GM19324 (cell line): ENCODE data around the gene FAM89A.

ENCODE experiments used
- ATAC-seq: cut with Tn5 transposase; IDR thresholded peaks from one replicate; pipeline ENCODE4 v1.9.1; 2021; ENCODE audit warnings: mild to moderate bottlenecking, moderate library complexity; ENCODE audit not compliant: unreplicated experiment, low FRiP score

Gene FAM89A

DNA sequence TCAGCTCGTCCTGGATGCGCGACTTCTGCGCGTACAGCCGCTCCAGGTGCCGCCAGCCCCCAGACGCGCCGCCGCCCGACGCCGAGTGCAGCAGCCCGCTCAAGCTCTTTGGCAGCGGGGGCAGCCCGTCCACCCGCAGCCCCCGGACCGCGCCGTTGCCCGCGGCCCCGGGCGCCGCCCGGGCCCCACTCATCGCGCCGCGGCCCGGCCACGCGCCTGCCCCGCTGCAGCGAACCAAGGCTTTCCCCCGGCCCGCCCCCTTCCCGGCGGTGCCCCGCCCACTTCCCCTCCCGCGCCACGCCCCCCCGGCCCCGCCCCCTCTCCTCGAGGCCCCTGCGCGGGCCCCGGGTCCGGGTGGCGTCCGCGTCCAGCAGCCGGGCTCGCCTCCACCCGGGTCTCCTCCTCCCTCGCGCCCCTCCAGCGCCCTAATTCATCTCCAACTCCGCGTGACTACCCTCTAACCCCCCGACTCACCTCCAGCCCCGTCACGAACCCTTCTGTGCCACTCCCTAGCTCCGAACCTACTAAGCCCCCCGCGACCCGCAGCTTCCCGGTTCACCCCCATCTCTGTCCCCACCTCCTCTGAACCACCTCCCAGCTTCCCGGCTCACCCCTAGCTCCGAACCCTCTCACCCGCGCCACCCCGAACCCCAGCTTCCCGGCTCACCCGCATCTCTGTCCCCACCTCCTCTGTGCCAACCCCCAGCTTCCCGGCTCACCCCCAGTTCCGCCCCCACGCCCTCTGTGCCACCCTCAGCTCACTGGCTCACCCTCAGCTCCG is at the start of gene FAM89A:
Gene FAM89A (minus strand): TSS at position 236 of the 781 bp plus-strand sequence. CDS start 43 bp downstream, at position 193.
- ATAC-seq, result no peak

GRCh38 chr1:231084353-231084752 is 44.3 kb upstream of the FAM89A start:
- ATAC-seq, result no peak

GRCh38 chr1:231079163-231079562 is 39.1 kb upstream of the FAM89A start:
- no peak for ATAC-seq

- ATAC-seq, result no peak
Measured at GRCh38 chr1:231078250-231078649, 38.2 kb upstream of the FAM89A start.

DNA sequence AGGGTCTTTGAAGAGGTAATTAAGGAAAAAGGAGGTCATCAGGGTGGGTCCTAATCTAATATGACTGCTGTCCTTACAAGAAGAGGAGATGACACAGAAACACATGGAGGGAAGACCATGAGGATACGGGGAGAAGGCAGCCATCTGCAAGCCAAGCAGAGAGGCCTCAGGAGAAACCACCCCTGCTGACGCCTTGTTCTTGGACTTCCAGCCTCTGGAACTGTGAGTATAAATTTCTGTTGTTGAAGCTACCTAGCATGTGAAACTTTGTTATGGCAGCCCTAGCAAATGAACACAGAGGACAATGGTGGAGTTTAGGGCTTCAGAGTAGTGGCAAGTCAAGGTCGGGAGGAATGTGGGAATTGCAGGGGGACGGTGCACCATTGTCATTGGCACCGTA is 36.7 kb upstream of the FAM89A start:
- no peak for ATAC-seq

DNA sequence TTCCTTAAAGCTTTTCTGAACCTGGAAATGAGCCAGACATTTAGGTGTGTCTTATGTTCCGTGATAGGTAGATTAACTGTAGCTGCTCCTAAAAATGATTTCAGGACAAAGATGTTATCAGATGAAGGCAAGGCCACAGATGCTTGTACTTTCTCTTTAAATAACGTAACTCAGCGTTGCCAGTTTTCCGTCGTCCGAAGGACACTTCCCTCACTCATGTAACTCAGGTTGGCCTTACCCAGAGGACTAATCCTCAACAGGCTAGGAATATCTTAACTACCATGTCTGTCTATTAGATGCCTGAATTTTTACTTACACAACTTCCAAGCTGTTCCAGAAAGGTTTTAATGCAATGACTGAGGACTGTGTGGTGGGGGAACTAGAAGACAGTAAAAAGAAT is 35.4 kb upstream of the FAM89A start:
- ATAC-seq, result no peak

GRCh38 chr1:231075020-231075419 is 35.0 kb upstream of the FAM89A start:
- no peak for ATAC-seq

GRCh38 chr1:231074046-231074445 is 34.0 kb upstream of the FAM89A start:
- no peak for ATAC-seq

DNA sequence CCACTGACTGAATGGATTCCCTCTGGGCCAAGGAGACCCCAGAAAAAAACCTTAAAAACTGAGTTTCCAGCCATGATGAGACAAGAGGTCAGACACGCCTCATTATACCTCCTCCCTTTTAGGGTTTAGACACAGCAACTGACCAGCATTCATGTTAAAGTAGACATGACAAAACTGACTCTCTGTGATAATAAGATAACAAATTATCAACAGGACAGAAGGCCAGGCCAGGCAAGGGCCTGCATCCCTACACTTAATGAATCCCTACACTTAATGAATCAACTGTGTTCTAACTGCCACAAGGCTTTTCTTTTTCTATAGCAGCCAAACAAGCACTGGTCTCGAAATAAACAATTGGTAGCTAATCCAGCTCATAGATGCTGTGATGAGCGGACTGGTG is 33.3 kb upstream of the FAM89A start:
- ATAC-seq, result no peak

GRCh38 chr1:231072502-231073094 is 32.5 kb upstream of the FAM89A start:
- ATAC-seq, result no peak

DNA sequence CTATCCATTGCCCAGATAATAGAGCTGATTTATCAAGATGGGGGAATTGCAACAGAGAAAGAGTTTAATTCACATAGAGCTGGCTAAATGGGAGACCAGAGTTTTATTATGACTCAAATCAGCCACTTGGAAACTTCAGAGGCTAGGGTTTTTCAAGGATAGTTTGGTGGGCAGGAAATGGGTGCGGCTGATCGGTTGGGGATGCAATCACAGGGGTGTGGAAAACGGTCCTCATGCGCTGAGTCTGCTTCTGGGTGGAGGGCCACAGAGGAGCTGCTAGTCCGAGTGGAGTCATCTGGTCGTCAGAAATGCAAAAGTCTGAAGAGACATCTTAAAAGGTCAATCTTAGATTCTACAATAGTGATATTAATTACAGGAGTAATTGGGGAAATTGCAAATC is 32.0 kb upstream of the FAM89A start:
- ATAC-seq, result no peak

DNA sequence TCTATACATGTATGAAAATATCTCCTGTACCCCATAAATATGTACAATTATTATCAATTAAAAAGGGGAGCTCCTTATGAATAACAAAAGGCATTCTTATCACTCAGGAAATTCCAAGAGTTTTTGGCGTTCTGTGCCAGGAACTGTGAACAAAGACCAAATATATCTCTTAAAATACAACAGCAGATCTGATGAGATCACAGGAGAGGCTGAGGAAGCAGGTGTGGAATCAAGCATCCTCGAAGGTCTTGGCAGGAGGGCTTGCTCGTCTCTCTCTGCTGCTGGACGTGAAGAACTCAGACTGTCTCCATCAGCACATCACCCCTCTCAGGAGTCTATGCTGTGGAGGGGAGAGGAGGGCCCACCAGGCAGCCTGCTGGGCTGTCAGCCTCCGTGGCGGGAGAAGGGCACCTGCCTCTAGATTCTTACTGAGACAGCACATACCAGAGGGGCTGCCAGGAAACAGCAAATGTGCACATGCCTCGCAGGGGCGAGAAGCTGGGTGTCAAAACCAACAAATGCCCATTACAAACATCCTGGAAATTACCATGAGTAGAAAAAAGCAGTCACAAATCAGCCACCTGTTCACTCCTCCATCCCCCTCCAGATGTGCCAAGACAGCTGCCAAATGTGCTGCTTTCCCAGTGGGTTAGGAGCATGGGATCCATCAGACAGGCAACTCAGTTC is 30.8 kb upstream of the FAM89A start:
- no peak for ATAC-seq

- no peak for ATAC-seq
Measured at GRCh38 chr1:231069333-231069732, 29.3 kb upstream of the FAM89A start.

GRCh38 chr1:231068762-231069161 is 28.7 kb upstream of the FAM89A start:
- no peak for ATAC-seq

- ATAC-seq, result no peak
Measured at GRCh38 chr1:231065510-231066241, 25.6 kb upstream of the FAM89A start.

GRCh38 chr1:231064418-231064817 is 24.4 kb upstream of the FAM89A start:
- no peak for ATAC-seq

DNA sequence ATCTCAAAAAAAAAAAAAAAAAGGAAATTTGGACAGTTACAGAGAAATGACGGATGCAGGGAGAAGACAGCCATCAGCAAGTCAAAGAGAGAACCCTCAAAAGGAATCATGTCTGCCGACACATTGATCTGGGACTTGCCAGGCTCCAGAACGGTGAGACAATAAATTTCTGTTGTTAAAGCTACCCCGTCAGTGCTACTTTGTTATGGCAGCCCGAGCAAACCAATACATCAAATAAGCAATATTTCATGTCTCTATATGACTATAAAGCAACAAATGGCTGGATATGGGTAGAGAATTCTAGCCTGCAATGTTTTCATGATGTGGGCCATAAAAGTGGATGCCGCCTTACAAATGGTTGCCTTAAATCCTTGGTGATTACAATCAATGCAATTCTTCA is 23.3 kb upstream of the FAM89A start:
- no peak for ATAC-seq

- no peak for ATAC-seq
Measured at GRCh38 chr1:231062500-231063270, 22.6 kb upstream of the FAM89A start.

- ATAC-seq, result no peak
Measured at GRCh38 chr1:231059566-231060193, 19.6 kb upstream of the FAM89A start.
